ENCODE results near the gene TMEM154.

Gene TMEM154

DNA sequence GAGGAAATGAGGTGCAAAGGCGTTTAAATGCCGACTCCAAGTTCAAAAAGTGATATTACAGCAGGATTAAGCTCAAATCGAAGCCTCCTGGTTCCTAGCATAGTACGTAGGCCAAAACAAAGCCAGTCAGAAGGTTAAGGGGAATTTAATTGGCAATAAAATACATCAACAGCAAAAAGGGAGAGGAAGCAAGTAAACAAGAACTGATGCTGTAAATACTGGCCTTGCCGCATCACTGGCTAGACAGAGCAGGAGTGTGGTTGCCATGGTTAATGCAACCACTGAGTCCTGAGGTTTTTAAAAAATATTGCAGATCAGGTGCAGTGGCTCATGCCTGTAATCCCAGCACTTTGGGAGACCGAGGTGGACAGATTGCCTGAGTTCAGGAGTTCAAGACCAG is 80.7 kb downstream of the TMEM154 start:
- H3K36me3 ChIP-seq (ENCODE audit: control insufficient read depth in 4 of 4, insufficient read depth in 4 of 4, low read length in 3 of 4), result no peaks in the 10 kb centered on the region
- POLR2A ChIA-PET, result no interaction called here
- no peak for DNase-seq
- no peaks in the 10 kb centered on the region for H3K27me3 ChIP-seq (replicated peaks in 2 of 5; ENCODE audit: control insufficient read depth in 4 of 5, insufficient read depth in 5 of 5, low read length in 4 of 5)
- 98% methylated on average over 5 of the region's 6 CpGs for WGBS (ENCODE audit: insufficient coverage)
- H3K27ac ChIP-seq (ENCODE audit: insufficient read depth in 1 of 2, low read depth in 1 of 2, low read length in 2 of 2, poor library complexity in 1 of 2, severe bottlenecking in 2 of 2), result no peak overlapping the region
- H3K4me1 ChIP-seq (ENCODE audit: control extremely low read depth in 1 of 4, control insufficient read depth in 4 of 4, insufficient read depth in 4 of 4, low read length in 3 of 4), result no peaks in the 10 kb centered on the region
- no peak overlapping the region for H3K4me3 ChIP-seq (ENCODE audit: control insufficient read depth in 1 of 7, extremely low read depth in 1 of 7, insufficient read depth in 4 of 7, low read depth in 2 of 7, low read length in 6 of 7)
- no peaks in the 10 kb centered on the region for H3K9me3 ChIP-seq (ENCODE audit: control extremely low read depth in 1 of 5, control insufficient read depth in 4 of 5, insufficient read depth in 2 of 5, low read depth in 1 of 5, low read length in 4 of 5)
- CTCF ChIA-PET, result interaction anchor here (0.6 kb wide), 1 partner anchor 18 kb away, joined by 3 read pairs; no protein-coding TSS in a partner anchor

DNA sequence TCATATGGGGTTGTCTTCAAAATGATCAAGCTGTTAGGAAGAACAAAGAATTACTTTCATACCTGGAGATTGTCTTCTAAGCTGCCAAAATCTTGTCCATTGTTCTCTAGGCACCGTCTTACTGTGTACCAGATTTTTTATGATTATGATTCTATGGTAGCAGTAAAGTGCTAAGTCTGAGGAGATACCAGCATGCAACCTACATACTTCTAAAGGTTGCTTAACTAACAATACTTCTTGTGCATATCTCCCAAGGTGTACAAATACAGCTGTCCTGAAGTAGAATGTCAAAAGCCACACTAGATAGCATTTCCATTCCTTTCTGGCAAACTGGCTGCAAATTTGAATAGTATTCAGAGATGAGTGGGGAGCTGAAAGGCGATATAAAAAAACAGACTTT is 81.3 kb downstream of the TMEM154 start:
- Histone ChIP-seq H3K27me3 (replicated peaks in 2 of 5; ENCODE audit: control insufficient read depth in 4 of 5, insufficient read depth in 5 of 5, low read length in 4 of 5) (no peaks in the 10 kb centered on the region), H3K27ac (ENCODE audit: insufficient read depth in 1 of 2, low read depth in 1 of 2, low read length in 2 of 2, poor library complexity in 1 of 2, severe bottlenecking in 2 of 2) (no peak overlapping the region), H3K4me1 (ENCODE audit: control extremely low read depth in 1 of 4, control insufficient read depth in 4 of 4, insufficient read depth in 4 of 4, low read length in 3 of 4) (no peaks in the 10 kb centered on the region), H3K36me3 (ENCODE audit: control insufficient read depth in 4 of 4, insufficient read depth in 4 of 4, low read length in 3 of 4) (no peaks in the 10 kb centered on the region), H3K4me3 (ENCODE audit: control insufficient read depth in 1 of 7, extremely low read depth in 1 of 7, insufficient read depth in 4 of 7, low read depth in 2 of 7, low read length in 6 of 7) (no peak overlapping the region), H3K9me3 (ENCODE audit: control extremely low read depth in 1 of 5, control insufficient read depth in 4 of 5, insufficient read depth in 2 of 5, low read depth in 1 of 5, low read length in 4 of 5) (no peaks in the 10 kb centered on the region)
- ChIA-PET CTCF (interaction anchor here (0.6 kb wide), 1 partner anchor 18 kb away, joined by 3 read pairs; no protein-coding TSS in a partner anchor), POLR2A (no interaction called here)
- DNase-seq, result no peak
- no CpG with 5 or more reads among the region's 2 CpGs for WGBS (ENCODE audit: insufficient coverage)

DNA sequence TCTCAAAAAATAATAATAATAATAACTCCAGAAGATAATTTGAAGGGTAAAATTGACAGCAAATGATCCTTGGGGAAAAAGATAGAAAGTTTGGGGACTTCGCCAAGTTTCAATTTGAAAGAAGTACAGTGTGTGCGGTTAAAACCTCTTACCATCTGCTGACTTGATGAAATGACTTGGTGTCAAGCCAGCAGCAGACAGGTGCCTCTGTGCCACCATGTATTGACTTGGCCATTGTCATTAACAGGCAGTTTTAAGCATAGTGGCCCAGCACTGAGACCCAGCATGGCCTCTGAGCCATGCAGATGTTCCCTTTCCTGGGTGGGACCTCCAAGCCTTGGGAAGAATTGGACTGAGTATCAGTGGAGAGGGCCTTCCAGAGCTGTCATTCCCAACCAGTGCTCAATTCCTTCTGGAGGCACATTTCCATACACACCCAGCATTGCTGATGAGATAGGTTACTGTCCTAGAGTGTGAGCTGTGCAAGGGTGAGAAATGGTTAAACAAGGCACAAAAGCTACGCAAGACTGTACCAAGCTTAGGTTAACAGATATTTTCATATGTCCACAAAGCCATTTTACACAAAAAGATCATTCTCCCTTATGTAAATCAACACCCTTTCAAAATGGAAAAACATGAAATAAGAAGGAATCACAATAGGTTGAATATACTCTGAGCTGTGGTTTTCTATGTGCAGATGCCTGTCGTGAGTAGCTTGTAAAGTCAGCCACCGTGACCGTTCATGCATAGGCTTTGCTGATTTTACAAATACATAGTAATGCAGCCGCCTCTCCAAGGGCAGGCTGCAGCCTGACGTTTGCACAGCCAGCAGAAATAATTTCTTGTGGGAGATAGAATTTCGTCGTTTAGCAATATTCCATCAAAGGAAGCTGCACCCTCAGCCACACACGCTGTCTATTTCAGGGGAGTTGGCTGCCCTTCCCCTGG is 84.5 kb downstream of the TMEM154 start:
- Histone ChIP-seq H3K27ac (ENCODE audit: insufficient read depth in 1 of 2, low read depth in 1 of 2, low read length in 2 of 2, poor library complexity in 1 of 2, severe bottlenecking in 2 of 2) (no peak overlapping the region), H3K4me3 (ENCODE audit: control insufficient read depth in 1 of 7, extremely low read depth in 1 of 7, insufficient read depth in 4 of 7, low read depth in 2 of 7, low read length in 6 of 7) (no peak overlapping the region), H3K4me1 (ENCODE audit: control extremely low read depth in 1 of 4, control insufficient read depth in 4 of 4, insufficient read depth in 4 of 4, low read length in 3 of 4) (peaks cover 0 to 3% (median 0%) of the 10 kb centered on the region in 4 experiments), H3K36me3 (ENCODE audit: control insufficient read depth in 4 of 4, insufficient read depth in 4 of 4, low read length in 3 of 4) (no peaks in the 10 kb centered on the region), H3K9me3 (ENCODE audit: control extremely low read depth in 1 of 5, control insufficient read depth in 4 of 5, insufficient read depth in 2 of 5, low read depth in 1 of 5, low read length in 4 of 5) (no peaks in the 10 kb centered on the region), H3K27me3 (replicated peaks in 2 of 5; ENCODE audit: control insufficient read depth in 4 of 5, insufficient read depth in 5 of 5, low read length in 4 of 5) (peaks cover 0 to 4% (median 0%) of the 10 kb centered on the region in 5 experiments)
- CTCF ChIA-PET, result no interaction called here
- POLR2A ChIA-PET, result no interaction called here
- 92% methylated on average over 10 of the region's 11 CpGs for WGBS (ENCODE audit: insufficient coverage)
- DNase-seq, result no peak

DNA sequence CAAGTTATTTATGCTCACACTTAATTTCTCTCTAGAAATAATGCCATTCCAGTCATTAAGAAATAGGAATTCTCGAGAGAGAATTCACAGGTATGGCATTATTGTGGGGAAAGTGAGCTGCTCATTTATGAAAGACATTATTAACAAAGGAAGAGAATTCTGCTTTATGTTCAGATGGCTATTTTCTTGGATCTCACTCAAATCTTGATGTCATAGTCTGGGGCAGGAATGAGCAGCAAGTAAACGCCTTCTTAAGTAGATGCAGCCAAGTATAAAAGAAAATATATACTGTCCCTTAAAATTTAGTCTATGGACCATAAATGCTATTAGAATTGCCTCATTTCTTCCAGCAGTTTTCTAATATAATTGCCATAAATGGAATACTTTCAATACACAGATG is 85.7 kb downstream of the TMEM154 start:
- Histone ChIP-seq H3K9me3 (ENCODE audit: control extremely low read depth in 1 of 5, control insufficient read depth in 4 of 5, insufficient read depth in 2 of 5, low read depth in 1 of 5, low read length in 4 of 5) (no peaks in the 10 kb centered on the region), H3K4me3 (ENCODE audit: control insufficient read depth in 1 of 7, extremely low read depth in 1 of 7, insufficient read depth in 4 of 7, low read depth in 2 of 7, low read length in 6 of 7) (no peak overlapping the region), H3K4me1 (ENCODE audit: control extremely low read depth in 1 of 4, control insufficient read depth in 4 of 4, insufficient read depth in 4 of 4, low read length in 3 of 4) (peaks cover 0 to 3% (median 0%) of the 10 kb centered on the region in 4 experiments), H3K36me3 (ENCODE audit: control insufficient read depth in 4 of 4, insufficient read depth in 4 of 4, low read length in 3 of 4) (no peaks in the 10 kb centered on the region), H3K27me3 (replicated peaks in 2 of 5; ENCODE audit: control insufficient read depth in 4 of 5, insufficient read depth in 5 of 5, low read length in 4 of 5) (peaks cover 0 to 4% (median 0%) of the 10 kb centered on the region in 5 experiments), H3K27ac (ENCODE audit: insufficient read depth in 1 of 2, low read depth in 1 of 2, low read length in 2 of 2, poor library complexity in 1 of 2, severe bottlenecking in 2 of 2) (no peak overlapping the region)
- DNase-seq, result no peak
- POLR2A ChIA-PET, result no interaction called here
- WGBS (ENCODE audit: insufficient coverage), result no CpG with 5 or more reads among the region's 2 CpGs
- CTCF ChIA-PET, result no interaction called here

DNA sequence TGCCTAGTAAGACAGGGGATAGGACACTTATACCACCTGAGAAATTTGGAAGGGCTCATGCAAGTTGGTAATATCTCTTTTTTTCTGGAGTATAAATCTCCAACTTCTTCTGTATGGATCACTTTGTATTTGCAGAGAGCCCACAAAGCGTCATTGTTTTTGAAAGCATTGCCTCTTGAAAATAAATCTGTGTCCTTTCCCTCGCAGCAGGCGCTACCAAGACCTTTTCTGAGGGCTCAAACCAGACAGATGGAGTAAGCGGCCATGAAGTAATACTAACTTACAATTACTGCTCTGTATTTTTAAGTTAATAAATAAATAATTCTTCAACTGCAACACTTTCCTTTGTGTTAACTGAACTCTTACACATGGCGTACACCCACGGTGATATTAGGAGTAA is 87.9 kb downstream of the TMEM154 start:
- no peak for DNase-seq
- 71% methylated on average over 1 of the region's 6 CpGs for WGBS (ENCODE audit: insufficient coverage)
- CTCF ChIA-PET, result no interaction called here
- Histone ChIP-seq H3K27ac (ENCODE audit: insufficient read depth in 1 of 2, low read depth in 1 of 2, low read length in 2 of 2, poor library complexity in 1 of 2, severe bottlenecking in 2 of 2) (no peak overlapping the region), H3K4me3 (ENCODE audit: control insufficient read depth in 1 of 7, extremely low read depth in 1 of 7, insufficient read depth in 4 of 7, low read depth in 2 of 7, low read length in 6 of 7) (no peak overlapping the region), H3K4me1 (ENCODE audit: control extremely low read depth in 1 of 4, control insufficient read depth in 4 of 4, insufficient read depth in 4 of 4, low read length in 3 of 4) (peaks cover 0 to 3% (median 0%) of the 10 kb centered on the region in 4 experiments), H3K9me3 (ENCODE audit: control extremely low read depth in 1 of 5, control insufficient read depth in 4 of 5, insufficient read depth in 2 of 5, low read depth in 1 of 5, low read length in 4 of 5) (no peaks in the 10 kb centered on the region), H3K36me3 (ENCODE audit: control insufficient read depth in 4 of 4, insufficient read depth in 4 of 4, low read length in 3 of 4) (no peaks in the 10 kb centered on the region), H3K27me3 (replicated peaks in 2 of 5; ENCODE audit: control insufficient read depth in 4 of 5, insufficient read depth in 5 of 5, low read length in 4 of 5) (peaks cover 0 to 4% (median 0%) of the 10 kb centered on the region in 5 experiments)
- POLR2A ChIA-PET, result no interaction called here

DNA sequence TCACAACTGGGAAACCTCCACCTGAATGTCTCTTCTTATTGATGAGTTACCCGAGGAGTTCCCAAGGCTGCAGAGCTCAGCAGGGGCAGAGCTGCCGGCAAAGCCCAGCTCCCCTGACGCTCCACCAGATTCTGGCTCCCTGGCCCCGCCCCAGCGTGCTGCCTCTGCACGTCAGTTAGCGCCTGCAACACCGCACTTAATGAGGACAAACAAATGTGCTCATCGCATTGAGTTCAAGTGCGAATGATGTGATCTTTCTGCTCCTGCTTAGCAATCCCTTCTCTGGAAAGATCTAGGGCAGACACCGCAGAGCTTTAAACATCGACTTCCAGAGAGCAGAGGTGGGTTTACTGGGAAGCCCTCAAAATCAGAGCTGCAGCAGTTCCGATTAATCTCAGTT is 88.4 kb downstream of the TMEM154 start:
- Histone ChIP-seq H3K9me3 (ENCODE audit: control extremely low read depth in 1 of 5, control insufficient read depth in 4 of 5, insufficient read depth in 2 of 5, low read depth in 1 of 5, low read length in 4 of 5) (no peaks in the 10 kb centered on the region), H3K4me1 (ENCODE audit: control extremely low read depth in 1 of 4, control insufficient read depth in 4 of 4, insufficient read depth in 4 of 4, low read length in 3 of 4) (peaks cover 0 to 3% (median 0%) of the 10 kb centered on the region in 4 experiments), H3K27me3 (replicated peaks in 2 of 5; ENCODE audit: control insufficient read depth in 4 of 5, insufficient read depth in 5 of 5, low read length in 4 of 5) (peaks cover 0 to 4% (median 0%) of the 10 kb centered on the region in 5 experiments), H3K27ac (ENCODE audit: insufficient read depth in 1 of 2, low read depth in 1 of 2, low read length in 2 of 2, poor library complexity in 1 of 2, severe bottlenecking in 2 of 2) (no peak overlapping the region), H3K36me3 (ENCODE audit: control insufficient read depth in 4 of 4, insufficient read depth in 4 of 4, low read length in 3 of 4) (no peaks in the 10 kb centered on the region), H3K4me3 (ENCODE audit: control insufficient read depth in 1 of 7, extremely low read depth in 1 of 7, insufficient read depth in 4 of 7, low read depth in 2 of 7, low read length in 6 of 7) (peak overlapping the region in 1 of 7 experiments; percentile 20)
- DNase-seq, result peak in 2 of 3 donors; percentile 24 to 32
- CTCF ChIA-PET, result no interaction called here
- 42% methylated on average over 13 of the region's 13 CpGs for WGBS (ENCODE audit: insufficient coverage)
- POLR2A ChIA-PET, result no interaction called here

Measured in common myeloid progenitor, CD34-positive (primary cell).